Fibroblast of the aortic adventitia (primary cell): ENCODE data around the gene CRYBB2. TPM values are rescaled to one million over a fixed set of nuclear protein-coding genes. Genes with fewer than 3 reads are reported as not detected.
"Not testable (repeated sequence)": the region's sequence is repeated elsewhere in the genome, so short reads cannot be mapped to it uniquely, and the experiment has no call there.

Source experiments
- DNase-seq: peaks from one replicate; pipeline ENCODE4 v3.0.0-alpha.2; 2010; ENCODE audit warnings: low read depth
- H3K4me3 ChIP-seq: 2 replicates; pipeline ENCODE4 v1.5.1; 2011; ENCODE audit warnings: low read depth, mild to moderate bottlenecking, control low read depth, low read length, moderate library complexity
- total RNA-seq: library from RNA; depleted of rRNA; stranded (reverse); fragments of >200 nt; gene quantifications from 2 replicates; pipeline ENCODE4 v1.2.3, GENCODE V29; 2012; ENCODE audit warnings: low replicate concordance
- TF ChIP-seq, protein P1 (sequence below): IDR thresholded peaks from 2 replicates; pipeline ENCODE4 v1.5.1; 2011; ENCODE audit warnings: mild to moderate bottlenecking, low read length, control low read depth, inconsistent platforms; ENCODE audit not compliant: insufficient read depth

CRYBB2 gene
- total RNA-seq, 1 donor: not detected

DNA sequence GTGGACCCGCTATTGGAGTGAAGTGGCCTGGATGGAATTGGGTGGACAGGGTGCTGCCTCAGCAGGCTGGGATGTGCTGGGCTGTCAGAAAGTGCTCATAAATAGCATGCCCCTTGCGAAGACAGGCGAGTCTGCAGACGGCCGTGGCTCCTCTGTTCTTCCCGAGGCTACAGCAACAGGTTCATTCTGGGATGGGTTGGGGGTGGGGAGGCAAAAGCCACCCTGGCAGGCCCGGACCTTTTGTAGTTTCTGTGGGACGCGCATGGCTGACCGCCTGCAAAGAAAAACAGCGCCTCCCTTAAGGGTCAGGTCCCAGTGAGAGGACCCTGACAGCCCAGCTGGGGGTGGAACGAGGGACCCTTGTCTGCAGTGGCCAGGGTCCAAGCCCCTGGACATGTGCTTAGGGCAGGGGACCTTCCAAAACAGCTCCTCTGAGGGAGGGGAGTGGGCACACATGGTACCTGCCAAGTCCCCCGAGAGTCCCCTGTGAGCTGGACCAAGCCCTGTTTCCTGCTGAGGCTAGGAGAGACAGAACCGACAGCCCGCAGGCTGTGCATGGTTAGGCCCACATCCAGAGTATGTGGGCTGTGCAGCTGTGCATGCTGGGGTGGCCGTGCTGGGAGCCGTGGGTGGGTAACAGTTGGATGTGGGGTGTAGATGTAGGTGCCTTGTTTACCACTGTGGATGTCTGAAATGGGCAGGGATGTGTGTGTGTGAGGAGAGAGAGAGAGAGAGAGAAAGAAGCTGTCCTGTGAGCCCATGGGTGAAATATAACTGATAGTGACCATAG is 19.5 kb upstream of the CRYBB2 start, which contains the start of gene CRYBB3:
CRYBB3 (plus strand) TSS at position 128 of the 790 bp plus-strand sequence. CDS start 1,539 bp downstream, outside the sequence.
- TF ChIP-seq, protein P1, sequence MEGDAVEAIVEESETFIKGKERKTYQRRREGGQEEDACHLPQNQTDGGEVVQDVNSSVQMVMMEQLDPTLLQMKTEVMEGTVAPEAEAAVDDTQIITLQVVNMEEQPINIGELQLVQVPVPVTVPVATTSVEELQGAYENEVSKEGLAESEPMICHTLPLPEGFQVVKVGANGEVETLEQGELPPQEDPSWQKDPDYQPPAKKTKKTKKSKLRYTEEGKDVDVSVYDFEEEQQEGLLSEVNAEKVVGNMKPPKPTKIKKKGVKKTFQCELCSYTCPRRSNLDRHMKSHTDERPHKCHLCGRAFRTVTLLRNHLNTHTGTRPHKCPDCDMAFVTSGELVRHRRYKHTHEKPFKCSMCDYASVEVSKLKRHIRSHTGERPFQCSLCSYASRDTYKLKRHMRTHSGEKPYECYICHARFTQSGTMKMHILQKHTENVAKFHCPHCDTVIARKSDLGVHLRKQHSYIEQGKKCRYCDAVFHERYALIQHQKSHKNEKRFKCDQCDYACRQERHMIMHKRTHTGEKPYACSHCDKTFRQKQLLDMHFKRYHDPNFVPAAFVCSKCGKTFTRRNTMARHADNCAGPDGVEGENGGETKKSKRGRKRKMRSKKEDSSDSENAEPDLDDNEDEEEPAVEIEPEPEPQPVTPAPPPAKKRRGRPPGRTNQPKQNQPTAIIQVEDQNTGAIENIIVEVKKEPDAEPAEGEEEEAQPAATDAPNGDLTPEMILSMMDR: no peak
- no peak for DNase-seq
- no peak within 1 kb of the TSS for H3K4me3 ChIP-seq

GRCh38 chr22:25200967-25201366 is 18.5 kb upstream of the CRYBB2 start:
- no peak for DNase-seq
- TF ChIP-seq, protein P1: no peak
- no peak overlapping the region for H3K4me3 ChIP-seq

GRCh38 chr22:25201557-25202273 is 17.7 kb upstream of the CRYBB2 start:
- no peak overlapping the region for H3K4me3 ChIP-seq
- TF ChIP-seq, protein P1: no peak
- no peak for DNase-seq

DNA sequence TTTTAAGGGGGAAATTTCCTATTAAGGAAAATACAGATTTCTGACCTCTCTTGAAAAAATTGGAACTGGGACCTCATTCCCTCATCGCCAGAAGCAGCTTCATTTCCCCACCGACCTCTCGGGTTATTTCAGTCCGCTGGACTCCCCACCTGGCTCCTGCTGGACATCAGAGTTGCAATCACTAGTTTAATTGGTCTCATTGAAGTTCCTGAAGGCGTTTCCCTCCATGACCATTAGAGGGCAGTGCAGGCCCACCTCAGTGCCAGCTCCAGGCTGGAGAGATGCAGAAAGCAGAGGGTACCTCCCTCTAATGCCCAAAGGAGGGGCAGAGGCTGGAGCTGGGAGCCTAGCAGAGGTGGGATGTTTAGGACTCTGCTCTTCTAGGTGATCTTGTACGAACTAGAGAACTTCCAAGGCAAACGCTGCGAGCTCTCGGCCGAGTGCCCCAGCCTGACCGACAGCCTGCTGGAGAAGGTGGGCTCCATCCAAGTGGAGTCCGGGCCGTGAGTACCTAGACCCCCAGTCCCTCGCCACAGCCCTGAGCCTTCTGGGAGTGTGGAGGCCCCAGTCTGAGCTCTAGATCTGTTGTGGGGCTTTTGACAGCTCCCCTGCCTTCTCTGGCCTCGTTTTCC is 17.0 kb upstream of the CRYBB2 start:
- no peak overlapping the region for H3K4me3 ChIP-seq
- DNase-seq: peak; percentile 61
- TF ChIP-seq, protein P1: peak; percentile 96

DNA sequence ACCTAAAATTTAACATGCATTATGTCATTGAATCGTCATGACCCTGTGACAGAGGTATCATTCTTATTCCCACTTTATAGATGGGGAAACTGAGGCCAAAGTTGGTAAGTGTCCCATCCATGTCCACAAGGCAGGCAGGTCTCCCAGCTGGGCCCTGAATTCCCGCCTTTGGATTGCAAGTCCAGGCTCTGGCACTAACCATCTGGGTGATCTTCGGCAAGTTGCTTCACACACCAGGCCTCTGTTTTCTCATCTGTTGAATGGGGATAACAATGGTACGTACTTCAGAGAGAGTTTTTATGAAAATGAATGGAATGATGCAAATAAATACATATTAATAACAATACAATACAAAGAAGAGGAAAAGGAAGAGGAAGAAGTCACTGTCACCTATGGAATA is 16.4 kb upstream of the CRYBB2 start:
- H3K4me3 ChIP-seq: no peak overlapping the region
- DNase-seq: no peak
- TF ChIP-seq, protein P1: no peak

- H3K4me3 ChIP-seq, DNase-seq: not testable (repeated sequence)
Measured at GRCh38 chr22:25204547-25204946, 14.9 kb upstream of the CRYBB2 start.

- no peak for DNase-seq
- TF ChIP-seq, protein P1: no peak
- no peak overlapping the region for H3K4me3 ChIP-seq
Measured at GRCh38 chr22:25205847-25206246, 13.6 kb upstream of the CRYBB2 start.
